Activated CD8-positive, alpha-beta memory T cell treated with anti-CD3 and anti-CD28 coated beads for 36 hours (primary cell): ENCODE measurements around the gene NAALADL1. TPM values are rescaled to one million over a fixed set of nuclear protein-coding genes. Genes with fewer than 3 reads are reported as not detected.

Source experiments
- CTCF ChIA-PET: fragments of 350-600 bp; sonication (Branson Sonifier 250); formaldehyde crosslinking; loops from one replicate; lab custom pipeline; 2021; ENCODE audit warnings: antibody characterized with exemption; lab: Charles Lee
- POLR2A ChIA-PET: fragments of 350-600 bp; sonication (Branson Sonifier 250); formaldehyde crosslinking; loops from one replicate; lab custom pipeline; 2021; ENCODE audit warnings: antibody characterized with exemption; lab: Charles Lee
- total RNA-seq, 2 experiments: library from RNA; stranded (reverse); gene quantifications; one replicate each; pipeline ENCODE4 v1.2.3, GENCODE V29; 2021

Gene NAALADL1
- total RNA-seq, 2 experiments from 2014 or later, result 10.3 to 11.2 TPM

DNA sequence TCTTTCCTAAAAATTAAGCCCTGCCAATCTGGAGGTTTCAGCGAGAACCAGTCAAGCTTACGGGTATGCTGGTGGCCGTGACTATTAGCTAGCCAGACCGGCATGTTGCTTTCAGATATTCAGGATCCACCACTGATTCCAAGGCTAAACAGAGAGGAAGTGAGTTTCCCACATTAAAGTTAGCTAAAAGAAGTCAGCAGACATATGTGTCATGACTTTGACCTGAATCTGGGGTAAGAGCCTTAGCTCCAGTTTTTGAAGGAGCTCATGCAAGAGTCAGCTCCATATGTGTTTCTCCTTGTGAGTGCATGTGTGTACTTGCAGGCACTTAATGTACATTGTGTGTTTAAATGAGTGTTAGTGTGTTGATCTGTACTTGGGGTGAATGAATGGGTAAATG is 27.1 kb upstream of the NAALADL1 start:
- POLR2A ChIA-PET, result interaction anchor here (0.7 to 0.9 kb wide), 2 partner anchors 10 to 71 kb away, joined by 3 read pairs; partner anchors contain the start of gene VPS51
- CTCF ChIA-PET, result interaction anchor here (0.9 to 1.4 kb wide), 4 partner anchors 10 to 33 kb away, joined by 3 read pairs; no protein-coding TSS in a partner anchor

DNA sequence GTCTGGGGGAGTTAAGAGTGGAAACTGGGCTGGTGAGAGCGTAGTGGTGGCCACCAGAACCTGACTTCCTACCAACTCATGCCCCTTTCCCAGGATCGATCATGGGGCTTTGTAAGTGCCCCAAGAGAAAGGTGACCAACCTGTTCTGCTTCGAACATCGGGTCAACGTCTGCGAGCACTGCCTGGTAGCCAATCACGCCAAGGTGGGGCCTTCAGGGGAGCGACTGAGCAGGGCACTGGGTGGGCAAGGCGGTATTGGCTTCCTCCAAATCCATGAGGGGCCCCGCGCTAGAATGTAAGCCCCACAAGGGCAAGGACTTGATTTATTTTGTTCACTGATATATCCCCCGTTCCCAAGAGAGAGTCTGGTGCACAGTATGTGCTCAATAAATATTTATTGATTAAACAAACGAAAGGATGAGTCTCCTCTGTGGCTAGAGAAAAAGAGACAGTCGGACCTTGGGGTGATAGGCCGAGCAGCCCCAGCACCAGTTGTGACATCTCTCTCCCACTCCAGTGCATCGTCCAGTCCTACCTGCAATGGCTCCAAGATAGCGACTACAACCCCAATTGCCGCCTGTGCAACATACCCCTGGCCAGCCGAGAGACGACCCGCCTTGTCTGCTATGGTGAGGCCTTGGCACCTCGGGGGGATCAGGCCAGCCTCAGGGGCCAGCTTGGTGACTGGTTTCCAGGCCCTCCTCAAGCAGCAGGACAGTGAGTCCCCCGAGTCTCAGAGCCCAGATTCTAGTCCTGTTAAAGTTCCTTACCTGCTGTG is 26.4 kb upstream of the NAALADL1 start:
- ChIA-PET CTCF (interaction anchor here (0.9 to 1.4 kb wide), 4 partner anchors 9 to 34 kb away, joined by 3 read pairs; no protein-coding TSS in a partner anchor), POLR2A (interaction anchor here (0.7 to 0.9 kb wide), 2 partner anchors 11 to 70 kb away, joined by 3 read pairs; partner anchors contain the start of gene VPS51)

DNA sequence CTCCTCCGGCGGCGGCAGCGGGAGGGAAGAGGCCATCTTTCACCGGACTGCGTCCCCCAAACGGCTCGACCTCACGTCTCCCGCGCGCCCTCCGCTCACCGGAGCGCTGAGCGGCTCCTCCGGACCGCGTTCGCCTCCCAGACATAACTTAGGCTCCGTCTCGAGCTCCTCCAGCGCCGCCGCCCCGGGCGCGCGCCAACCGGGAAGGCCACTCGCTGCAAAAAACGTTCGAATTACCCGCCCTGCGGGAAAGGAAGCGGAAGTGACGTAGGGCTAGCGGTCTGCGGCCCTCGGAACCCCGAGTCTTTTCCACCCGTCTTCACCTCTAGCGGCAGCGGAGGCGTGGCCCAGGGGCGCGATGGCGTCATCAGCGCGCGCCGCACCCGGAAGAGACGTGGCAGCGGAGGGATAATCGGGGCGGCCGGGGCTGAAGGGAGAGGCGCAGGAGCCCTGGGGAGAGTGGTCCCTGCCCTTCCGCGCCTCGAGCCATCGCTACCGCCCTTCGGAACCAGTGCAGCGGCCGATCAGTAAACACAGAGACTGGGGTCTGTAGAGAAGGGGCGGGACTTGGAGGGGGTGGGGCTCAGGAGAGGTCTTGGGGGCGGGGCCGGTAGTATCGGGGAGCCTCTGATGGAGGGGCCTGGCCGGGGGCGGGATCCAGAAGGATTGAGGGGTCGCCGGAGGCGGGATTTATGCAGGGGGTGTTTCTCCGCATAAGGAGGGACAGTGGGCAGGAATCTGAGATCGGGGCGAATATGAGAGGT is 25.7 kb upstream of the NAALADL1 start, which contains the start of the genes CDCA5 and ZFPL1:
CDCA5 (minus strand) TSS at position 207 of the 764 bp plus-strand sequence; CDS start at position 145, 62 bp downstream.
ZFPL1 (plus strand) TSS at position 389 of the 764 bp plus-strand sequence. CDS start 477 bp downstream, outside the sequence.
- CTCF ChIA-PET, result no interaction called here
- POLR2A ChIA-PET, result interaction anchor here (1.0 to 1.9 kb wide), 5 partner anchors 10 to 70 kb away, joined by 3 to 6 read pairs (median 3); partner anchors contain the start of genes ARL2 and VPS51

DNA sequence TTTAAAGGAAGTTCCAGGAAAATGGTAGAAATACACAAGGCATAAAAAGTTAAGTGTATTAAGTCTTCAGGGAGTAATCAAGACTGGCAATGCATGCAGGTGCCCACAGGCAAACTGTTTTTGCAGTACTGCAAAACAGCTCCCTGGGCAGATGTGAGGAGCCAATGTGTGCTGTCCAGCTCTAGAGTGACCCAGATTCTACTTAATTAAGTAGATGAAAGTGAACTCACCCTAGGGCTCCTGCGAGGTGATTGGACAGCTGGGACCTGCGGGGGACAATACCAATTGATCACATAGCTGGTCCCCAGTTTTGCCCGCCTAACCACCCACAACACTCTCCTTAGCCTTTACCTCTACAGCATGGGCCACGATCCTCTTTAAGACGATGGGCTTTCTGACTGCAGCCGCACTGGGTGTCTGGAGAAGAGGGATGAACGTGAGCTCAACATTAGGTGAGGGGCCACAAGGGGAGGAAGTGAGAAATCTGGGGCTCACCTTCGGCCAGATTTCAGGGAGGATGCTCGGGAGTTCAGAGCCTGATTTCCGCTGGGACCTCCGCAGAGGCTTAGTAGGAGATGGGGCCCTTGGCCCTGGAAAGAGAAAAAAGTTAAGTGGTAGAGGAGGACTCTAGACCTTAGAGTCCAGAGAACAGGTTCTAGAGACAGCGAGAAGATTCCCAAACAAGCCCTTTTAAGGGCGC is 24.9 kb upstream of the NAALADL1 start:
- CTCF ChIA-PET, result interaction anchor here (0.6 to 1.2 kb wide), 3 partner anchors 28 to 238 kb away, joined by 3 read pairs; partner anchors contain the start of gene TM7SF2
- POLR2A ChIA-PET, result interaction anchor here (0.6 to 1.9 kb wide), 7 partner anchors 11 to 69 kb away, joined by 3 to 8 read pairs (median 3); partner anchors contain the start of genes ARL2, FAU, MRPL49 and VPS51

DNA sequence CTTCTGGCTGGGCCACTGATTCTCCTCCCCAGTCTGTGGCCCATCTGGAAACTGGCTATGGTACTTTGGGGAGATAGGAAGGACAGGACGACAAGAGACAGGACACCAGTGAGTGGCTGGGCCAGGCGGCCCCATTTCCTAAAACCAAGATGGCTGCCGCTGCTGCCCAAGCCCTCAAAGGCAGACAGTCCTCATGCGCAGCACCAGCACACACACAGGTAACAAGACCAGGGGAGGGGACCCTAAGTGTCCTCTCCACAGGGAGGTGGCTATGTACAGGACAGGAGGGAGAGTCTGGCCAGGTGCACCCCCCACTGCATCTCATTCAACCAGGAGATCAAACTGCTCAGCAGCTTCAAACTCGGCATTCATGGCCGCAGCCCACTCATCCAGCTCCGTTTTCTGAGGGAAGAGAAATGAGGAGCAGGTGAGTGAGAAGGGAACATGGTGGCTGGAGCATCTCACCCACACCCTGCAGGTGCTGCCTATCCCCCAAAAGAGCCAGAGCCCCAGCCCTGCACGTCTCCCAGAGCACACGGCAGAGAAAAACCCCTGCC is 20.5 kb upstream of the NAALADL1 start:
- ChIA-PET POLR2A (interaction anchor here (0.6 kb wide), 1 partner anchor 16 kb away, joined by 5 read pairs; no protein-coding TSS in a partner anchor), CTCF (interaction anchor here (0.7 to 1.9 kb wide), 3 partner anchors 15 to 155 kb away, joined by 3 to 5 read pairs (median 3); partner anchors contain the start of gene ARL2)

DNA sequence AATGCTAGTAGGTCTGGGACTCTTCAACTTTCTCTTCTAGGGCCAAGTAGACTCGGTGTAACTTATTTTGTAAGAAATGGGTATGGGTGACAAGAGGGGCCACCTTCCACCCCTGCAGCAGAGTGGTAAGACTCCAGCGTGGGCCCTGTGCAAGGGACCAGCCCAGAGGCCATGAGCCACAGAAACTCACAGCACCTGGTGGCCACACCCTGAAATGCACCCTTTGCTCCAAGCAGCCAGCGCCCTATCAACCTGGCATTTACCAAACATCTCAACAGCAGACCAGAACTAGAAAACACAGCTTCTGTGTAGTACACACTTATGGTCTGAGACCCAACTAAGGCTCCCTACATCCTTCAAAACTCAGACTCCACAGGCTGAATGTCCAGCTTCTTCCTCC is 19.8 kb upstream of the NAALADL1 start:
- ChIA-PET CTCF (interaction anchor here (1.7 to 1.9 kb wide), 2 partner anchors 15 to 64 kb away, joined by 3 to 5 read pairs; partner anchors contain the start of gene ARL2), POLR2A (no interaction called here)

DNA sequence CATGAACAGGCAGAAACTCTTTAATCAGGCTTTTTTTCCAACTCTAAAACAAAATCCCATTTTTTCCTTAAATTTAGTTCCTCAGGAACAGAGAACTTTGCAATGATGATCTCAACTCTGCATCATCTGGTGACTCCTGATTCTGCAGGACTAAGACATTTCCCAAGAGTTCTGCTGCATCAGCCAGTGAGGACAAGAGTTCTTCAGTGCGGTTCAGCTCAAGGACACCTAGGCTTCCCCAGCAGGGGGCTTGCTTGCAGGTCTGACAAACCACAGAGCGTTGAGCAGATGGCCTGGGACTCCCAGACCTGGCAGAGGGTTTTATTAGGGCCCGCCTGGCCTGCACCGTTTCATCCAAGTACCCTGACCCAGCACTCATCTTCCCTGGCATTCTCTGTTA is 19.1 kb upstream of the NAALADL1 start:
- POLR2A ChIA-PET, result interaction anchor here (1.1 kb wide), 1 partner anchor 32 kb away, joined by 3 read pairs; no protein-coding TSS in a partner anchor
- CTCF ChIA-PET, result interaction anchor here (0.6 to 1.9 kb wide), 2 partner anchors 14 to 45 kb away, joined by 3 read pairs; no protein-coding TSS in a partner anchor

DNA sequence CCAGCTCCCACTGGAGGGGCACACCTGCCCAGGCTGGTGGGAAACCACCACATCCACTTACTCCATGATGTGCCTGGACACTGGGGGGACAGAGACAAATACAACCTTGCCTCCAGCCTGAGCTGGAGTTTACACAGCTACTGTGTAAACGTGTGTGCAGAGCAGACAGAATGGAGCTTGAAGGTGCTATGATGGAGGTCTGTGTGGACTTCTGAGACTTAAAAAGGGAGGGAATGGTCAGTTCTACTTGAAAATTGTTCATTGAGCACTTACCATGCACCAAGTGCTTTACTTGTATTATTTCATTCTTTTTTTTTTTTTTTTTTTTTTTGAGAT is 14.2 kb upstream of the NAALADL1 start:
- ChIA-PET CTCF (interaction anchor here (0.7 kb wide), 1 partner anchor 124 kb away, joined by 3 read pairs; no protein-coding TSS in a partner anchor), POLR2A (no interaction called here)

DNA sequence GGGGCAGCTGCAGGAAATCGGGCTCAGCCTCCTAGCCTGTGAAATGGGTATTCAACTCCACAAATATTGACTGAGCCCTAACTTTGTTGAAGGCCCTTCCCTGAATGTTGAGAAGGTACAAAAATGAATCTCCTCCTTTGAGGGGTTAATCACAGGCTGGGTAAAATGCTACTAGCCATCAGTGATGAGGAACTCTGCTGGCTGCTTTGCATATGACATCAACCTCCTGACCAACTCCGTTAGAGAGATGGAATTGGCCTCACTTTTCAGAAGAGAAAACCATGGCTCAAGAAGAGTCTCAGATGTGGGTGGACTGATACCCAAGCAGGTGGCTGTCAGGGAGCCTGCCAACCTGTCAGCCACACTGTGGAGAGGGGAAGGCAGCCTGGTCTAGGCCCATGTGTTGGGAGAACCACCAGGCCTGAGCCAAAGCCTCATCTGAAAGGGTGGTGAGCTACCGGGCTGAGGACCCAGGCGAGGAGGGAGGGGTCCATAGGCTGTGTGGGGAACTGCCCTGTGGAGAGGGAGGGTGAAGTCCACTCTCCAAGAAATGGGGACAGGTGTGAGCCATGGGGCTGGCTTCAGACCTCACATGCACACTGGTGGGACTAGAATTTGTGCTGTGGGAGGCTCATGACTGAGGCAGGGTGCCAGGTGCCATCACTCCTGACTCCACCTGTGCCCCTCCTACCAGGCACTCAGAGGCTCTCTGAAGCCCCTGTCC is 13.7 kb upstream of the NAALADL1 start:
- ChIA-PET POLR2A (interaction anchor here (1.2 kb wide), 1 partner anchor 11 kb away, joined by 3 read pairs; the partner anchor contains the start of gene CDCA5), CTCF (no interaction called here)

DNA sequence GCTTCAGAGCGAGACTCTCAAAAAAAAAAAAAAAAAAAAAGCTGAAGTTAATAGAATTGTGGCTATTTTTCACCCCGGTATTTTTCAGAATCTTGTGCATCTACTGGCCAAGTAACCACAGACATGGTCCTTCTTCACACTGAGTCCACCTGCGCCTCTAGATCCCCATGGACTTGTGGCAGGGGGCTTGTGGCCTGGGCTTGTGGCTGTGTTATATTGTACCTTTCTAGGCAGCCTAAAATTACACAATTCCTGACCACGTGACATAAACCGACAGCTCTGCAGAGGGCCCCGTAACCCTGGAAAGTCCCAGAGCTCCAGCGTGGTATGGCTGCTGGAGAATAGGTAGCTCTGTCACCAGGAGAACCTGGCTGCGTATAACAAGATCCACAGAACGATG is 10.9 kb upstream of the NAALADL1 start:
- ChIA-PET CTCF (interaction anchor here (1.0 kb wide), 1 partner anchor 55 kb away, joined by 4 read pairs; the partner anchor contains the start of gene ARL2), POLR2A (no interaction called here)

DNA sequence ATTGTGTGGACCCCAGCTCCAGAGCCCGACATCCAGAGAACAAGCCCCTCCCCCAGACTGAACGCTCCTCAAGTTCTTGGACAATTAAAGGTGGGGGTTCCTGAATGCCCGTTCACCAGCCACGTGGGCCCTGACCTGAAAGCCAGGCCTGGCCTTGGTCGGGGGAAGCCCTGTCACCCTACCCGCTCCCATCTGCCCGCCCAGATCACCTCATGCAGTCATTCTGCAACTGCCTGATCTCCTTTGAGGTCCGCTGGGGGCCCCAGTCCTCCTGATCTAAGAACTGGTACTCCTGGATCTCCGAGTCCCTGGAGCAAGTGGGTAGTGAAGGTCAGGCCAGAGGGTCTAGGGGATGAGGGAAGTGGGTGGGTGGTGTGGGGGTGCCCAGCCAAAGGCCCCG is 9.1 kb upstream of the NAALADL1 start:
- POLR2A ChIA-PET, result no interaction called here
- CTCF ChIA-PET, result interaction anchor here (0.6 kb wide), 1 partner anchor 15 kb away, joined by 4 read pairs; no protein-coding TSS in a partner anchor

DNA sequence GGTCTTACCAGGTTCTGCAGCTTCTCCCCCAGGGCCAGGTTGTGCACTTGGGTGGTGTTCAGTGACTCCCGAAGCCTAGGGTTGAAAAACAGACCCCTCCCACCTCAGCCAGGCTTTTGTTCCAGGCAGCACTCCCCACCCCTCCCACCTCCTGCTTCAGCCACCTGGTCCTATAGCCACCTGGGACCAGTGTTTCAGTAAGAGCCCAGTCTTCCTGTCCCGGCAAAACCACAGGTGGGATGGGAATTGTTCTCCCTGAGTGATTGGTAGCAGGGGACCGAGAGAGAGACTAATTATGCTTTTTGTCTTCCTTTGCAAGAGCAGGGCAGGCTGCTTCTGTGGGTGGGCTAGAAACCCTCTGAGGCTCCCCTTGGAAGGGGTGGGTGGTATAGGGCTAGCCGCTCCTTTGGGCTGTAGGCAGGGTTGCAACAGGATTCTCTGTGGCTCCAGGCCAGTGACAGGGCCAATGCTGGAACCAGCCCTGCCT is 8.5 kb upstream of the NAALADL1 start:
- ChIA-PET POLR2A (no interaction called here), CTCF (no interaction called here)

DNA sequence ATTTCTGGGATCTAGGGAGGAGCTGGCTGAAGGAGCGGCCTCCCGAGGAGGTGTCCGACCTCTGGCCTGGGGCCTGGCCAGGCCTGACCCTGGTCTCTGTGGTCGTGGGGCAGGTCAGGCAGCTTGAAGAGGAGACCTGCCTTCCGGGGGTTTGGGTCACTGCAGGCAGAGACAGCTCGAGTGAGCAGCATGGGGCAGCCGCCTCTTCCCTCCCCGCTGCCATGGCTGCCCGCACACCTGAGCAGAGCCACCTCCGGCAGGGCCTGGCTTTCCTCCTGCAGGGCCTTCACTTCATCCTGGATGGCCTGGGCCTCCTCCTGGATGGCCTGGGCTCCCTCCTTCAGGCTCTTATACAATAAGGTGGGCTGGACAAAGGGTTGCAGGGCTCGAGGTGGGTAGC is 8.0 kb upstream of the NAALADL1 start:
- ChIA-PET CTCF (no interaction called here), POLR2A (no interaction called here)

DNA sequence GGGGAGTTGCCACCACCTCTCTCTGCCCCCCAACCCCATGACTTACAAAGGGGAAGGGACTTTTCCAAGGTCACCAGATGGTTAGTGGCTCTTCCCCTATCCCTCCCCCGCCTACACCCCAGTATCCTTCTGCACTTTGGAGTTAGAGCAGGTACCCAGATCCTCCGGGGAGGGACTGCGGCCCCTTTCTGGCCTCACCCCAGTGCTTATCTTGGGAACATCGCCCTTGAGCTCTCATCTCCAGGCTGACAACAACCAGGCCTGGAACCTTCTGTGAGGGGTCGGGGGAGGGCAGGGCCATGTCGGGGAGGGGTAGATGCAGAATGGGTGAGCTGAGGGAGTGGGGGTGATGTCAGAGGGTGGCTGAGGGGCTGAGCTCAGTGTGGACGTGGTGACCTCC is 7.5 kb upstream of the NAALADL1 start:
- ChIA-PET POLR2A (no interaction called here), CTCF (no interaction called here)

DNA sequence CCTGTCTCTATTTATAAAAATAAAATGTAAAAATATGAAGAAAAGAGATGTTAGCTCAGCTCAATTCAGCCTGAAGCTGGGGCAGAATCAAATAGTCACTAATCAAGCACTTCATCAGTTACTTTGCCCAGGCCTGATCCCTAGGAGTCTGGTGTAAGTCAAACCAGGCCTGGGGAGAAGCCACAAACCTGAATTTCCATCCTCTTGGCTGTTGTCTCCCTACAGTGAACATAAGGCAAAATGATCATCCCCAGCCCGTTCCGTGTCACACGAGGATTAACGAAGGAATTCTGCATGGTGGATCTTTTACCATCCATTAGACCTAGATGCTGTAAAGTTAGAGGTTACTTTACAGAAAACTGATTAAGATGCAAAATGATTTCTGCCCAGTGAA is 6.5 kb upstream of the NAALADL1 start:
- ChIA-PET POLR2A (no interaction called here), CTCF (no interaction called here)

DNA sequence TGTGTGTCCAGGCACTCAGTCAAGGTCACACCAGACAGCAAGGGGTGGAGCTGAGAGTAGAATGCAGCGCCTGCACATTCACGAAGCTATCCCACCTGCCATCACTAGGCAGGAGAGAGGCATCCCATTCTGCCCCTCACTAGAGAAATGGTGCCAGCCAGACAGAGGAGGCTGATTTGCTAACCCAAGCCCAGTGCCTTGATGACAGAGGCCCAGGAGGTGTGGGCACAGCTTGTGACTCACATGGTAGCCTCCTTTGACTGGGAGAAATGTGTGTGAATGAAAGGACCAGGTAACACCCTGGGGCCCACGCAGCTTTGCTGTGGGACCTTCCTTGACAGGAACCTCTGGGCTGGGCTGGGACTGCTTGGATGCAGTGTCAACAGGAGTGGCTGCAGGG is 5.2 kb upstream of the NAALADL1 start:
- POLR2A ChIA-PET, result no interaction called here
- CTCF ChIA-PET, result interaction anchor here (1.3 kb wide), 1 partner anchor 15 kb away, joined by 3 read pairs; no protein-coding TSS in a partner anchor

DNA sequence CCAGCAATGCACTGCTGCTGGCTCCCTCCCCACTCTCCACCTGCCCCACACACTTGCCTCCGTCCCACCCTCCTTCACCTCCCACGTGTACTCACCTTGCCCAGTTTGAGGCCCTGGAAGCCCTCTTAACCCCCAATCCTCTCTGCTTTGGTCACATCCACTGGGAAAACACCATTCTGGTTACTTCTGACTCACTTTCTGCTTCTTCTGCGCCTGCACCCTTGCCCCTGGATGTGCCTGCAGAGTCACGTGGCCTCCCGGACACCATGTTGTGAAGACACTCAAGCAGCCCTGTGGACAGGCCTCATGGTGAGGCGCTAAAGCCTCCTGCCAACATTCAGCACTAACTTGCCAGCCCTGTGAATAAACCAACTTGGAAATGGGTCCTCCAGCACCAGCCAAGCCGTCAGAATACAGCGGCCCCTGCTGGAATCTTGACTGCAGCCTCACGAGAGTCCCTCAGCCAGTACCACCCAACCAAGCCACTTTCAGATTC is 2.6 kb upstream of the NAALADL1 start:
- ChIA-PET CTCF (no interaction called here), POLR2A (no interaction called here)
